Stomach (tissue), 4 donors: ENCODE results near the gene NDUFV1.

ENCODE experiments used
- EP300 ChIP-seq: sonication (generic); formaldehyde crosslinking; IDR thresholded peaks from one replicate; pipeline ENCODE4 v1.6.1; 2017; ENCODE audit warnings: antibody characterized with exemption
- POLR2A ChIP-seq, 4 donors: fragments of 450-650 bp; IDR thresholded peaks; one replicate each; pipeline ENCODE4 v1.6.1; 2016; ENCODE audit warnings: antibody characterized with exemption in 4 of 4, control low read depth in 2 of 4, mild to moderate bottlenecking in 1 of 4, moderate library complexity in 1 of 4

GRCh38 chr11:67606492-67607295, at the start of gene NDUFV1:
- no peak for TF ChIP-seq POLR2A (IDR thresholded peaks at IDR 0.05)
- no peak for TF ChIP-seq EP300
